ENCODE measurements around the gene CGB8. TPM values are rescaled to one million over a fixed set of nuclear protein-coding genes. Genes with fewer than 3 reads are reported as not detected.
A peak's percentile ranks its signal among the peaks of the same experiment; 100 is the strongest.
"Not testable (repeated sequence)": the region's sequence is repeated elsewhere in the genome, so short reads cannot be mapped to it uniquely, and the experiment has no call there.

Gene CGB8
- total RNA-seq, 2 experiments from 2014 or later = not detected

GRCh38 chr19:49038111-49038510 lies 10.8 kb downstream of the CGB8 start:
- H3K27ac Mint-ChIP-seq; H3K27me3 Mint-ChIP-seq; H3K4me3 Mint-ChIP-seq; H3K4me1 Mint-ChIP-seq; H3K9me3 Mint-ChIP-seq; DNase-seq; POLR2A ChIA-PET; H3K36me3 Mint-ChIP-seq (ENCODE audit: low read depth); CTCF ChIA-PET: not testable (repeated sequence)

- H3K27me3 Mint-ChIP-seq; H3K36me3 Mint-ChIP-seq (ENCODE audit: low read depth); POLR2A ChIA-PET; H3K4me3 Mint-ChIP-seq; CTCF ChIA-PET; H3K9me3 Mint-ChIP-seq; H3K4me1 Mint-ChIP-seq; H3K27ac Mint-ChIP-seq: not testable (repeated sequence)
- DNase-seq = peak; percentile 65
Measured at GRCh38 chr19:49036815-49037214, 12.1 kb downstream of the CGB8 start, which contains the start of gene CGB1. CGB1 (minus strand) TSS chr19:49036895; CDS start chr19:49036711, 184 bp downstream.

GRCh38 chr19:49031642-49032301 lies 17.1 kb downstream of the CGB8 start, which contains the start of gene CGB2:
CGB2 (plus strand) TSS chr19:49031890; CDS start chr19:49032096, 206 bp downstream.
- CTCF ChIA-PET = interaction anchor here (0.6 to 1.4 kb wide), 5 partner anchors 13 to 774 kb away, joined by 3 to 5 read pairs (median 4); partner anchors contain the start of genes GYS1 and RUVBL2
- peak; percentile 79 for DNase-seq
- peak within 1 kb of the TSS; percentile 58 for H3K27ac Mint-ChIP-seq
- POLR2A ChIA-PET; H3K4me1 Mint-ChIP-seq; H3K36me3 Mint-ChIP-seq (ENCODE audit: low read depth); H3K27me3 Mint-ChIP-seq; H3K9me3 Mint-ChIP-seq: not testable (repeated sequence)
- H3K4me3 Mint-ChIP-seq = peak within 1 kb of the TSS; percentile 45

- H3K4me3 Mint-ChIP-seq; DNase-seq; H3K9me3 Mint-ChIP-seq; POLR2A ChIA-PET; H3K27me3 Mint-ChIP-seq; H3K4me1 Mint-ChIP-seq; H3K27ac Mint-ChIP-seq; CTCF ChIA-PET; H3K36me3 Mint-ChIP-seq (ENCODE audit: low read depth): not testable (repeated sequence)
Measured at GRCh38 chr19:49030323-49030722, 18.6 kb downstream of the CGB8 start.

- H3K36me3 Mint-ChIP-seq (ENCODE audit: low read depth); H3K27ac Mint-ChIP-seq: not testable (repeated sequence)
Measured at GRCh38 chr19:49029749-49030148, 19.2 kb downstream of the CGB8 start.

GRCh38 chr19:49028686-49029085 lies 20.2 kb downstream of the CGB8 start:
- H3K36me3 Mint-ChIP-seq (ENCODE audit: low read depth); DNase-seq; H3K4me3 Mint-ChIP-seq; H3K9me3 Mint-ChIP-seq; H3K27ac Mint-ChIP-seq; H3K4me1 Mint-ChIP-seq; POLR2A ChIA-PET; H3K27me3 Mint-ChIP-seq: not testable (repeated sequence)
- CTCF ChIA-PET = interaction anchor here (0.6 kb wide), 1 partner anchor 30 kb away, joined by 3 read pairs; no protein-coding TSS in a partner anchor

More at GRCh38 chr19:49029749-49030148, 19.2 kb downstream of the CGB8 start:
- POLR2A ChIA-PET, H3K27me3 Mint-ChIP-seq, DNase-seq, H3K4me3 Mint-ChIP-seq, CTCF ChIA-PET, H3K4me1 Mint-ChIP-seq, H3K9me3 Mint-ChIP-seq: not testable (repeated sequence)

- H3K9me3 Mint-ChIP-seq; DNase-seq; H3K36me3 Mint-ChIP-seq (ENCODE audit: low read depth); H3K27ac Mint-ChIP-seq; H3K4me3 Mint-ChIP-seq; POLR2A ChIA-PET; CTCF ChIA-PET; H3K4me1 Mint-ChIP-seq; H3K27me3 Mint-ChIP-seq: not testable (repeated sequence)
Measured at GRCh38 chr19:49025599-49025998, 23.3 kb downstream of the CGB8 start.

- POLR2A ChIA-PET; CTCF ChIA-PET; H3K9me3 Mint-ChIP-seq; DNase-seq; H3K4me3 Mint-ChIP-seq; H3K36me3 Mint-ChIP-seq (ENCODE audit: low read depth); H3K27me3 Mint-ChIP-seq; H3K27ac Mint-ChIP-seq: not testable (repeated sequence)
- peaks cover 12% of the 10 kb centered on the region for H3K4me1 Mint-ChIP-seq
Measured at GRCh38 chr19:49025088-49025487, 23.8 kb downstream of the CGB8 start.

GRCh38 chr19:49024233-49024632 lies 24.7 kb downstream of the CGB8 start, which contains the start of gene CGB3:
CGB3 (minus strand) TSS chr19:49024333; CDS start chr19:49023971, 362 bp downstream.
- H3K27ac Mint-ChIP-seq; CTCF ChIA-PET; POLR2A ChIA-PET; H3K36me3 Mint-ChIP-seq (ENCODE audit: low read depth); H3K9me3 Mint-ChIP-seq; H3K4me3 Mint-ChIP-seq; DNase-seq: not testable (repeated sequence)
- H3K4me1 Mint-ChIP-seq = peaks cover 16% of the 10 kb centered on the region
- peaks cover 14% of the 10 kb centered on the region for H3K27me3 Mint-ChIP-seq

- Mint-ChIP-seq H3K36me3 (ENCODE audit: low read depth) (no peaks in the 10 kb centered on the region), H3K4me3 (no peak overlapping the region), H3K4me1 (peaks cover 31% of the 10 kb centered on the region), H3K27me3 (peaks cover 26% of the 10 kb centered on the region), H3K27ac (no peak overlapping the region), H3K9me3 (no peaks in the 10 kb centered on the region)
- ChIA-PET POLR2A (no interaction called here), CTCF (no interaction called here)
- DNase-seq = no peak
Measured at GRCh38 chr19:49022116-49022515, 26.8 kb downstream of the CGB8 start.

GRCh38 chr19:49020931-49021895 lies 27.7 kb downstream of the CGB8 start:
- Mint-ChIP-seq H3K9me3 (no peaks in the 10 kb centered on the region), H3K27ac (no peak overlapping the region), H3K4me3 (no peak overlapping the region), H3K36me3 (ENCODE audit: low read depth) (no peaks in the 10 kb centered on the region), H3K27me3 (peaks cover 26% of the 10 kb centered on the region), H3K4me1 (peaks cover 31% of the 10 kb centered on the region)
- CTCF ChIA-PET = interaction anchor here (1.2 to 2.0 kb wide), 2 partner anchors 28 to 37 kb away, joined by 3 to 7 read pairs; partner anchors contain the start of genes GYS1 and RUVBL2
- POLR2A ChIA-PET = no interaction called here
- DNase-seq = no peak

- Mint-ChIP-seq H3K4me1 (peaks cover 31% of the 10 kb centered on the region), H3K36me3 (ENCODE audit: low read depth) (peaks cover 6% of the 10 kb centered on the region), H3K27ac (no peak overlapping the region), H3K27me3 (peaks cover 26% of the 10 kb centered on the region), H3K9me3 (no peaks in the 10 kb centered on the region), H3K4me3 (no peak overlapping the region)
- DNase-seq = no peak
- CTCF ChIA-PET = interaction anchor here (1.2 to 3.6 kb wide), 4 partner anchors 13 to 38 kb away, joined by 3 to 23 read pairs (median 10); partner anchors contain the start of genes GYS1 and RUVBL2
- POLR2A ChIA-PET = no interaction called here
Measured at GRCh38 chr19:49020342-49020741, 28.6 kb downstream of the CGB8 start.

Measured in activated CD4-positive, alpha-beta T cell treated with anti-CD3 and anti-CD28 coated beads, Interleukin-2, amount 10 ng/mL, durations not matched to agents 7 days and 5 days (primary cell).